ENCODE data around the gene LRRC4. TPM values are rescaled to one million over a fixed set of nuclear protein-coding genes. Genes with fewer than 3 reads are reported as not detected.

The LRRC4 gene
- total RNA-seq, 1 experiment from 2014 or later = not detected

GRCh38 chr7:128010391-128011127 is 20.7 kb downstream of the LRRC4 start:
- intact Hi-C loops (cut with micrococcal nuclease) = no loop called here
- ChIA-PET CTCF (interaction anchor here (1.2 kb wide), 1 partner anchor 9 kb away, joined by 5 read pairs; no protein-coding TSS in a partner anchor), POLR2A (interaction anchor here (0.8 kb wide), 1 partner anchor 15 kb away, joined by 3 read pairs; no protein-coding TSS in a partner anchor)
- BruUV-seq (replicated peaks) = no TSS peak
- Mint-ChIP-seq H3K4me3 (ENCODE audit: unreplicated experiment) (no peak overlapping the region), H3K9me3 (ENCODE audit: unreplicated experiment) (no peaks in the 10 kb centered on the region), H3K36me3 (ENCODE audit: insufficient read depth, unreplicated experiment) (peaks cover 37% of the 10 kb centered on the region), H3K4me1 (ENCODE audit: insufficient read depth, unreplicated experiment) (no peaks in the 10 kb centered on the region), H3K27ac (ENCODE audit: low read depth, unreplicated experiment) (no peak overlapping the region), H3K27me3 (ENCODE audit: insufficient read depth, unreplicated experiment) (no peaks in the 10 kb centered on the region)
- no peak for TF ChIP-seq CTCF (IDR thresholded peaks at IDR 0.05; ENCODE audit: unreplicated experiment)
- DNase-seq (ENCODE audit: unreplicated experiment) = no peak

GRCh38 chr7:128008744-128009143 is 22.5 kb downstream of the LRRC4 start:
- Mint-ChIP-seq H3K36me3 (ENCODE audit: insufficient read depth, unreplicated experiment) (peaks cover 44% of the 10 kb centered on the region), H3K27ac (ENCODE audit: low read depth, unreplicated experiment) (no peak overlapping the region), H3K27me3 (ENCODE audit: insufficient read depth, unreplicated experiment) (no peaks in the 10 kb centered on the region), H3K9me3 (ENCODE audit: unreplicated experiment) (no peaks in the 10 kb centered on the region), H3K4me3 (ENCODE audit: unreplicated experiment) (no peak overlapping the region), H3K4me1 (ENCODE audit: insufficient read depth, unreplicated experiment) (no peaks in the 10 kb centered on the region)
- no peak for TF ChIP-seq CTCF (IDR thresholded peaks at IDR 0.05; ENCODE audit: unreplicated experiment)
- ChIA-PET CTCF (no interaction called here), POLR2A (no interaction called here)
- no peak for DNase-seq (ENCODE audit: unreplicated experiment)
- intact Hi-C loops (cut with micrococcal nuclease) = no loop called here
- no TSS peak for BruUV-seq (replicated peaks)

GRCh38 chr7:128008141-128008540 is 23.1 kb downstream of the LRRC4 start:
- BruUV-seq (replicated peaks) = no TSS peak
- POLR2A ChIA-PET = no interaction called here
- intact Hi-C loops (cut with micrococcal nuclease) = no loop called here

GRCh38 chr7:128007303-128007680 is 23.9 kb downstream of the LRRC4 start:
- no peaks in the 10 kb centered on the region for H3K9me3 Mint-ChIP-seq (ENCODE audit: unreplicated experiment)
- ChIA-PET POLR2A (interaction anchor here (0.7 to 1.0 kb wide), 2 partner anchors 11 to 957 kb away, joined by 3 read pairs; no protein-coding TSS in a partner anchor), CTCF (no interaction called here)
- no peaks in the 10 kb centered on the region for H3K4me1 Mint-ChIP-seq (ENCODE audit: insufficient read depth, unreplicated experiment)
- no peak for TF ChIP-seq CTCF (IDR thresholded peaks at IDR 0.05; ENCODE audit: unreplicated experiment)
- intact Hi-C loops (cut with micrococcal nuclease) = no loop called here
- no peak overlapping the region for H3K4me3 Mint-ChIP-seq (ENCODE audit: unreplicated experiment)
- no TSS peak for BruUV-seq (replicated peaks)
- H3K27ac Mint-ChIP-seq (ENCODE audit: low read depth, unreplicated experiment) = no peak overlapping the region
- H3K27me3 Mint-ChIP-seq (ENCODE audit: insufficient read depth, unreplicated experiment) = no peaks in the 10 kb centered on the region
- H3K36me3 Mint-ChIP-seq (ENCODE audit: insufficient read depth, unreplicated experiment) = peaks cover 41% of the 10 kb centered on the region
- no peak for DNase-seq (ENCODE audit: unreplicated experiment)

More at GRCh38 chr7:128008141-128008540, 23.1 kb downstream of the LRRC4 start:
- no peaks in the 10 kb centered on the region for H3K27me3 Mint-ChIP-seq (ENCODE audit: insufficient read depth, unreplicated experiment)
- H3K4me1 Mint-ChIP-seq (ENCODE audit: insufficient read depth, unreplicated experiment) = no peaks in the 10 kb centered on the region
- no peak overlapping the region for H3K4me3 Mint-ChIP-seq (ENCODE audit: unreplicated experiment)
- H3K36me3 Mint-ChIP-seq (ENCODE audit: insufficient read depth, unreplicated experiment) = peaks cover 45% of the 10 kb centered on the region
- TF ChIP-seq CTCF (IDR thresholded peaks at IDR 0.05; ENCODE audit: unreplicated experiment) = no peak
- CTCF ChIA-PET = interaction anchor here (0.7 kb wide), 1 partner anchor 173 kb away, joined by 3 read pairs; no protein-coding TSS in a partner anchor
- no peak overlapping the region for H3K27ac Mint-ChIP-seq (ENCODE audit: low read depth, unreplicated experiment)
- no peaks in the 10 kb centered on the region for H3K9me3 Mint-ChIP-seq (ENCODE audit: unreplicated experiment)
- no peak for DNase-seq (ENCODE audit: unreplicated experiment)
